CD14-positive monocyte (primary cell): ENCODE data around the gene SGMS1. TPM values are rescaled to one million over a fixed set of nuclear protein-coding genes. Genes with fewer than 3 reads are reported as not detected.
"Not testable (repeated sequence)": the region's sequence is repeated elsewhere in the genome, so short reads cannot be mapped to it uniquely, and the experiment has no call there.

Experiments
- DNase-seq, 3 donors: peaks; one replicate each; pipeline ENCODE4 v3.0.0-alpha.2; 2011 to 2022
- H2AFZ ChIP-seq: 2 replicates; pipeline ENCODE4 v1.6.0; 2012; ENCODE audit warnings: mild to moderate bottlenecking, low read depth, low read length, inconsistent platforms; ENCODE audit not compliant: insufficient read depth, poor library complexity, severe bottlenecking
- H3K27ac ChIP-seq, 2 donors: 1 replicate in 1 of 2; 2 replicates in 1 of 2; pipeline ENCODE4 v1.5.1; 2012 to 2013; ENCODE audit warnings: low read length in 2 of 2, control low read depth in 1 of 2, inconsistent platforms in 1 of 2, low read depth in 1 of 2, mild to moderate bottlenecking in 1 of 2
- H3K27me3 ChIP-seq, 2 donors: one replicate each; pipeline versions ENCODE4 v1.6.0 to v1.6.1; 2011 to 2013; ENCODE audit warnings: low read length in 2 of 2; ENCODE audit not compliant: control insufficient read depth in 2 of 2, insufficient read depth in 2 of 2
- H3K36me3 ChIP-seq, 2 donors: replicated peaks in 1 of 2; 1 replicate in 1 of 2; 2 replicates in 1 of 2; pipeline versions ENCODE4 v1.5.1 to v1.6.1; 2012 to 2013; ENCODE audit warnings: low read length in 2 of 2, control low read depth in 1 of 2, inconsistent platforms in 1 of 2, mild to moderate bottlenecking in 1 of 2; ENCODE audit not compliant: insufficient read depth in 2 of 2, control insufficient read depth in 1 of 2
- H3K4me1 ChIP-seq, 2 donors: 1 replicate in 1 of 2; 2 replicates in 1 of 2; pipeline versions ENCODE4 v1.5.1 to v1.6.1; 2012 to 2013; ENCODE audit warnings: low read length in 2 of 2, control low read depth in 1 of 2, inconsistent platforms in 1 of 2, mild to moderate bottlenecking in 1 of 2, moderate library complexity in 1 of 2; ENCODE audit not compliant: insufficient read depth in 2 of 2, control insufficient read depth in 1 of 2
- H3K4me2 ChIP-seq: replicated peaks from 2 replicates; pipeline ENCODE3; 2012; ENCODE audit warnings: low read length, moderate library complexity, mild to moderate bottlenecking; ENCODE audit not compliant: poor library complexity, severe bottlenecking; ENCODE audit errors: extremely low read depth
- H3K4me3 ChIP-seq, 3 experiments: fragments of 200-600 bp in 1 of 3; sonication (generic) in 1 of 3; replicated peaks in 1 of 3; 1 replicate in 2 of 3; 2 replicates in 1 of 3; pipeline ENCODE4 v1.5.1; 2011 to 2013; ENCODE audit warnings: low read length in 3 of 3, mild to moderate bottlenecking in 3 of 3, control low read depth in 2 of 3, low read depth in 2 of 3, inconsistent platforms in 1 of 3, moderate library complexity in 1 of 3
- H3K79me2 ChIP-seq: 2 replicates; pipeline ENCODE4 v1.6.0; 2012; ENCODE audit warnings: mild to moderate bottlenecking, control low read depth, inconsistent platforms, low read length, moderate library complexity; ENCODE audit not compliant: insufficient read depth
- H3K9ac ChIP-seq: 2 replicates; pipeline ENCODE4 v1.6.0; 2017; ENCODE audit warnings: low read length, mild to moderate bottlenecking; ENCODE audit not compliant: insufficient read depth, poor library complexity, severe bottlenecking
- H3K9me3 ChIP-seq, 2 donors: replicated peaks in 1 of 2; 1 replicate in 1 of 2; 2 replicates in 1 of 2; pipeline versions ENCODE4 v1.5.1 to v1.6.1; 2012 to 2013; ENCODE audit warnings: low read length in 2 of 2, control low read depth in 1 of 2; ENCODE audit not compliant: control insufficient read depth in 1 of 2, insufficient read depth in 1 of 2
- H4K20me1 ChIP-seq: 2 replicates; pipeline ENCODE4 v1.6.0; 2012; ENCODE audit warnings: mild to moderate bottlenecking, low read length, control low read depth, moderate library complexity; ENCODE audit not compliant: insufficient read depth
- H3K27ac Mint-ChIP-seq, 7 donors: one replicate each; pipeline ENCODE4 v1.8.0; 2020; ENCODE audit warnings: mild to moderate bottlenecking in 7 of 7, mixed read lengths in 7 of 7, moderate library complexity in 6 of 7, inconsistent platforms in 2 of 7
- H3K27me3 Mint-ChIP-seq, 3 donors: one replicate each; pipeline ENCODE4 v1.8.0; 2021 to 2022; ENCODE audit warnings: low read depth in 3 of 3, mild to moderate bottlenecking in 3 of 3, mixed read lengths in 3 of 3, moderate library complexity in 3 of 3, inconsistent platforms in 1 of 3
- H3K36me3 Mint-ChIP-seq, 2 donors: one replicate each; pipeline ENCODE4 v1.8.0; 2020; ENCODE audit warnings: mixed read lengths in 2 of 2, inconsistent platforms in 1 of 2, mild to moderate bottlenecking in 1 of 2
- H3K4me1 Mint-ChIP-seq: one replicate; pipeline ENCODE4 v1.8.0; 2020; ENCODE audit warnings: mild to moderate bottlenecking, mixed read lengths
- H3K4me3 Mint-ChIP-seq, 2 donors: one replicate each; pipeline ENCODE4 v1.8.0; 2020; ENCODE audit warnings: mild to moderate bottlenecking in 2 of 2, mixed read lengths in 2 of 2, moderate library complexity in 1 of 2
- H3K9me3 Mint-ChIP-seq, 7 donors: one replicate each; pipeline ENCODE4 v1.8.0; 2020 to 2022; ENCODE audit warnings: mixed read lengths in 7 of 7, mild to moderate bottlenecking in 6 of 7, moderate library complexity in 6 of 7, inconsistent platforms in 2 of 7
- WGBS: methylation state at CpG from one replicate; pipeline ENCODE4 v1.1.5; 2013; ENCODE audit warnings: missing lambda C conversion rate; ENCODE audit not compliant: insufficient coverage; 5-methylcytosine and 5-hydroxymethylcytosine counted together
- intact Hi-C, 2 donors: fragments of 100-400 bp; cut with micrococcal nuclease; formaldehyde crosslinking; loops; one replicate each; pipeline versions ENCODE4 v1.15.0 to v1.15.1; 2023
- polyA plus RNA-seq, 3 donors: library from polyadenylated mRNA; depleted of rRNA in 1 of 3; unstranded in 2 of 3; stranded (reverse) in 1 of 3; fragments of 300-500 nt in 2 of 3; fragments of >200 nt in 1 of 3; fragmentation: Illumina TruSeq in 2 of 3; gene quantifications; 1 replicate in 2 of 3; 2 replicates in 1 of 3; pipeline ENCODE4 v1.2.3, GENCODE V29; 2012 to 2021
- TF ChIP-seq, protein P1 (sequence below): fragments of 200-600 bp; IDR thresholded peaks from one replicate; pipeline ENCODE4 v1.8.0; 2022; ENCODE audit warnings: antibody characterized with exemption, mild to moderate bottlenecking

Gene SGMS1
- polyA plus RNA-seq, 3 donors: 19.5 to 20.6 (median 20.4) TPM

DNA sequence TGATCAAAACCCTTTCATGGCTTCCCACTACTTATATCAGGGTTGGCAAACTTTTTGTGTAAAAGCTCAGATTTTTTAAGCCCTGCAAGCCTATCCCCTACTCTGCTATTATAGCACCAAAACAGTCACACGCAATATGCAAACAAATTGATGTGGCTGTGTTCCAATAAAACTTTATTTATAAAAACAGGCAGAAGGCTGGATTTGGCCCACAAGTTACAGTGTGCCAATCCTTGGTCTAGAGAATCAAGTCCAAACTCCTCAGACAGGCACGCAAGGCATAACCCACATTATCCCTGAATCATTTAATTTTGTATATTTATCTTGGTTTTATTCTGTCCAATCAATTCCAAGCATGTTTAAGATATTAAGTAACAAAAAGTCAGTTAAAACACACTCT lies 71.9 kb downstream of the SGMS1 start:
- Histone ChIP-seq H3K9ac (no peak overlapping the region), H2AFZ (no peak overlapping the region), H4K20me1 (peaks cover 59% of the 10 kb centered on the region), H3K27ac (no peak overlapping the region), H3K79me2 (peaks cover 8% of the 10 kb centered on the region), H3K9me3 (no peaks in the 10 kb centered on the region), H3K4me2 (no peak overlapping the region), H3K27me3 (no peaks in the 10 kb centered on the region), H3K4me1 (no peaks in the 10 kb centered on the region), H3K4me3 (no peak overlapping the region), H3K36me3 (no peaks in the 10 kb centered on the region)
- H3K4me1 Mint-ChIP-seq: peaks cover 20% of the 10 kb centered on the region
- DNase-seq: no peak
- WGBS: no CpG with 5 or more reads among the region's 2 CpGs
- peaks cover 0 to 4% (median 1%) of the 10 kb centered on the region in 7 donors for H3K9me3 Mint-ChIP-seq
- TF ChIP-seq, protein P1, sequence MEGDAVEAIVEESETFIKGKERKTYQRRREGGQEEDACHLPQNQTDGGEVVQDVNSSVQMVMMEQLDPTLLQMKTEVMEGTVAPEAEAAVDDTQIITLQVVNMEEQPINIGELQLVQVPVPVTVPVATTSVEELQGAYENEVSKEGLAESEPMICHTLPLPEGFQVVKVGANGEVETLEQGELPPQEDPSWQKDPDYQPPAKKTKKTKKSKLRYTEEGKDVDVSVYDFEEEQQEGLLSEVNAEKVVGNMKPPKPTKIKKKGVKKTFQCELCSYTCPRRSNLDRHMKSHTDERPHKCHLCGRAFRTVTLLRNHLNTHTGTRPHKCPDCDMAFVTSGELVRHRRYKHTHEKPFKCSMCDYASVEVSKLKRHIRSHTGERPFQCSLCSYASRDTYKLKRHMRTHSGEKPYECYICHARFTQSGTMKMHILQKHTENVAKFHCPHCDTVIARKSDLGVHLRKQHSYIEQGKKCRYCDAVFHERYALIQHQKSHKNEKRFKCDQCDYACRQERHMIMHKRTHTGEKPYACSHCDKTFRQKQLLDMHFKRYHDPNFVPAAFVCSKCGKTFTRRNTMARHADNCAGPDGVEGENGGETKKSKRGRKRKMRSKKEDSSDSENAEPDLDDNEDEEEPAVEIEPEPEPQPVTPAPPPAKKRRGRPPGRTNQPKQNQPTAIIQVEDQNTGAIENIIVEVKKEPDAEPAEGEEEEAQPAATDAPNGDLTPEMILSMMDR: no peak
- no peak overlapping the region for H3K27ac Mint-ChIP-seq
- H3K27me3 Mint-ChIP-seq: no peaks in the 10 kb centered on the region
- H3K36me3 Mint-ChIP-seq: peaks cover 3 to 15% of the 10 kb centered on the region in 2 donors
- intact Hi-C loops: no loop called here
- no peak overlapping the region for H3K4me3 Mint-ChIP-seq

DNA sequence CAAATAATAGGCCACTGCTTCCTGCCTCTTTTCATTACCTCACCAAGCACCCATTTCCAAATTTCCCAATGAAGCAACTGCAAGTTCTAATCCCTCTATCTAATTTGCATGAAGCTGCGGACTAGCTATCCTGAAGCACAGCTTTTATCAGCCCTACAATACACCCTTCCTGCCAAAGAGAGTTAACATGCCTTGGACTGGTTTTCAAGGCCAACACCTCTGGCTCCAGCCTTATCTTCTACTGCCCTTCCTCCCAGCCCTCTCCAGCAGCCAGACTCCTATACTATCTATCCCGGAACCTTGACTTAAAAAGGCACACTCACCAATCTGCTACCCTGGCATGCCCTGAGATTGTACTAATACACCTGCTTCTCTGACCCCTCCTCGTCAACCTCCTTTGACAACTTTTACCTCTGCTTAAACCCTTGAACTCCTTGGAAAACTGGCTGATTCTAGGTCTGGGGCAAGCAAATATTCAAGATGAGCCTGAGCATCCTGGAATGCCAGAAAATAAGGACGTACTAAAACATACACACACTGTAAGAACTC lies 73.4 kb downstream of the SGMS1 start:
- Histone ChIP-seq H2AFZ (no peak overlapping the region), H3K4me2 (no peak overlapping the region), H3K79me2 (peaks cover 8% of the 10 kb centered on the region), H3K4me3 (no peak overlapping the region), H3K9ac (no peak overlapping the region), H3K9me3 (no peaks in the 10 kb centered on the region), H3K27ac (no peak overlapping the region), H3K27me3 (no peaks in the 10 kb centered on the region), H4K20me1 (peaks cover 52% of the 10 kb centered on the region), H3K4me1 (no peaks in the 10 kb centered on the region), H3K36me3 (no peaks in the 10 kb centered on the region)
- peaks cover 0 to 4% (median 2%) of the 10 kb centered on the region in 7 donors for H3K9me3 Mint-ChIP-seq
- no peaks in the 10 kb centered on the region for H3K27me3 Mint-ChIP-seq
- TF ChIP-seq, protein P1: no peak
- H3K4me3 Mint-ChIP-seq: no peak overlapping the region
- DNase-seq: no peak
- 95% methylated on average over 3 of the region's 4 CpGs for WGBS
- peak overlapping the region in 1 of 7 donors; percentile 1 for H3K27ac Mint-ChIP-seq
- intact Hi-C loops: no loop called here
- H3K4me1 Mint-ChIP-seq: peaks cover 21% of the 10 kb centered on the region
- H3K36me3 Mint-ChIP-seq: peaks cover 3 to 5% of the 10 kb centered on the region in 2 donors

DNA sequence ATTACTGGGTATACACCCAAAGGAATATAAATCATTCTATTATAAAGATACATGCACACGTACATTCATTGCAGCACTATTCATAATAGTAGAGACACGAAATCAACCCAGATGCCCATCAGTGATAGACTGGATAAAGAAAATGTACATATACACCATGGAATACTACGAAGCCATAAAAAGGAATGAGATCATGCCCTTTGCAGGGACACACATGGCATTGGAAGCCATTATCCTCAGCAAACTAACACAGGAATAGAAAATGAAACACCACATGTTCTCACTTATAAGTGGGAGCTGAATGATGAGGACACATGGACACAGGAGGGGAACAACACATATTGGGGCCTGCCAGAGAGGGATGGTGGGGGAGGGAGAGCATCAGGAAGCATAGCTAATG lies 74.6 kb downstream of the SGMS1 start:
- H3K9ac ChIP-seq, H3K36me3 Mint-ChIP-seq, H3K79me2 ChIP-seq, DNase-seq, H3K27me3 Mint-ChIP-seq, H3K9me3 Mint-ChIP-seq, H3K36me3 ChIP-seq, H3K9me3 ChIP-seq, intact Hi-C loops, H3K27ac Mint-ChIP-seq, H3K4me2 ChIP-seq, H3K4me3 Mint-ChIP-seq, H3K4me3 ChIP-seq, H3K27me3 ChIP-seq, H3K4me1 ChIP-seq, H2AFZ ChIP-seq, H3K27ac ChIP-seq: not testable (repeated sequence)
- H4K20me1 ChIP-seq: peaks cover 52% of the 10 kb centered on the region
- peaks cover 30% of the 10 kb centered on the region for H3K4me1 Mint-ChIP-seq
- WGBS: no CpG with 5 or more reads among the region's 3 CpGs
